GM18511 (cell line): Measurements from ENCODE around the gene B4GALNT4.
A peak's percentile ranks its signal among the peaks of the same experiment; 100 is the strongest.
"Not testable (repeated sequence)": the region's sequence is repeated elsewhere in the genome, so short reads cannot be mapped to it uniquely, and the experiment has no call there.

ENCODE experiments used
- ATAC-seq: cut with Tn5 transposase; IDR thresholded peaks from one replicate; pipeline ENCODE4 v1.9.1; 2021; ENCODE audit warnings: mild to moderate bottlenecking, moderate library complexity; ENCODE audit not compliant: unreplicated experiment

The B4GALNT4 gene

GRCh38 chr11:369336-370018 lies at the start of gene B4GALNT4:
B4GALNT4 (plus strand) TSS chr11:369499; CDS start chr11:369804, 305 bp downstream.
- no peak for ATAC-seq

GRCh38 chr11:319888-320273 lies 49.4 kb upstream of the B4GALNT4 start:
- not testable (repeated sequence) for ATAC-seq

DNA sequence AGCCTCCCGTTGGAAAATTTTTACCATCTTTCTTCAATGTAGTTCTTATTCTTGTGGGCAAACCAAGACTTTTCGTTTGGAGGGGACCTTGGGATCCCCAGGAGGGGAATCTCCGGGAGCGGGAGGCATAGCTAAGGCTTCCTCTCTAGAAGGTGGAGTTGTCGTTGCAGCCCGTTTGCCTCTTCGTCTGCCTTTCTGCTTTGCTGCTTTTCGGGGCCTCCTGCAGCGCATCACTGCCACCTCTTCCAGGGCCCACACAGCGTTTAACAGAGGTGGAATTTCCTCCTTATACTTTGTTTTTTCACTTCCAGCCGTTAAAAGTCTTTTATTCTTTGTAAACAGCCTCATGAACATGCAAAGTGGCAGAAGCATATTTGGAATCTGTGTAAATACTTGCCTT lies 45.1 kb upstream of the B4GALNT4 start:
- no peak for ATAC-seq

DNA sequence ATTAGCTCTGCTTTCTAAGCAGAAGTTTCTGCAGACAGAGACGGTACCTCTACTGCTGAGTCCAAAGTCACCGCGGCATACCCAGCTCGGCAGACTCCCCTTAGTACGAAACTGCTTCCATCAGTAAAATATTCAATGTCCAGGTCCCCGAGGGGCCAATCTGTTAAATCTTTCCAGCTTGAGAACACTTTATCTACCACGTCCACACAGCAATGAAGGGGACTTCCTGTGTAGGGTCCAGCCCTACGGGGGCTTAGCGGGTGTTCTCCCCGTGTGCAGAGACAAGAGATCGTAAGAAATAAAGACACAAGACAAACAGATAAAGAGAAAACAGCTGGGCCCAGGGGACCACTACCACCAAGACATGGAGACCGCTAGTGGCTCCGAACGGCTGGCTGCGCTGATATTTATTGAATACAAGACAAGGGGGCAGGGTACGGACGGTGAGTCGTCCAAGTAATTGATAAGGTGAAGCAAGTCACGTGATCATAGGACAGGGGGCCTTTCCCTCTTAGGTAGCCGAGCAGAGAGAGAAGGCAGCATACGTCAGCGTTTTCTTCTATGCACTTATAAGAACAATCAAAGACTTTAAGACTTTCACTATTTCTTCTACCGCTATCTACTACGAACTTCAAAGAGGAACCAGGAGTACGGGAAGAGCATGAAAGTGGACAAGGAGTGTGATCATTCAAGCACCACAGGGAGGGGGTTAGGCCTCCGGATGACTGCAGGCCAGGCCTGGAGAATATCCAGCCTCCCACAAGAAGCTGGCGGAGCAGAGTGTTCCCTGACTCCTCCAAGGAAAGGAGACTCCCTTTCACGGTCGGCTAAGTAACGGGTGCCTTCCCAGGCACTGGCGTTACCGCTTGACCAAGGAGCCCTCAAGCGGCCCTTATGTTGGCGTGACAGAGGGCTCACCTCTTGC lies 44.4 kb upstream of the B4GALNT4 start:
- not testable (repeated sequence) for ATAC-seq

- no peak for ATAC-seq
These were observed 43.3 kb upstream of the B4GALNT4 start for GRCh38 chr11:325796-326591.

DNA sequence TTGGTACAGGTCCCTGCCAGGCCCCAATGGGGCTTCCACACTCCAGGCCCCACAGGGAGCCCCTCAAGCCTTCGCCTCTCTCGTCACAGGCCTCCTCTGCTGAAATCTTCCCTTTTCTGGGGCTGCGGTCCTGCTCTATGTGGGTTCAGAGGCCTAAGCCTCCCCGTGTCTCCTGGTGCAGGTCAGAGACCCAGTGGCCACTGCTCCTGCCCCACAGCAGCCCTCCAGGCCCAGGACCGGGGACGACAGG lies 42.8 kb upstream of the B4GALNT4 start:
- no peak for ATAC-seq

DNA sequence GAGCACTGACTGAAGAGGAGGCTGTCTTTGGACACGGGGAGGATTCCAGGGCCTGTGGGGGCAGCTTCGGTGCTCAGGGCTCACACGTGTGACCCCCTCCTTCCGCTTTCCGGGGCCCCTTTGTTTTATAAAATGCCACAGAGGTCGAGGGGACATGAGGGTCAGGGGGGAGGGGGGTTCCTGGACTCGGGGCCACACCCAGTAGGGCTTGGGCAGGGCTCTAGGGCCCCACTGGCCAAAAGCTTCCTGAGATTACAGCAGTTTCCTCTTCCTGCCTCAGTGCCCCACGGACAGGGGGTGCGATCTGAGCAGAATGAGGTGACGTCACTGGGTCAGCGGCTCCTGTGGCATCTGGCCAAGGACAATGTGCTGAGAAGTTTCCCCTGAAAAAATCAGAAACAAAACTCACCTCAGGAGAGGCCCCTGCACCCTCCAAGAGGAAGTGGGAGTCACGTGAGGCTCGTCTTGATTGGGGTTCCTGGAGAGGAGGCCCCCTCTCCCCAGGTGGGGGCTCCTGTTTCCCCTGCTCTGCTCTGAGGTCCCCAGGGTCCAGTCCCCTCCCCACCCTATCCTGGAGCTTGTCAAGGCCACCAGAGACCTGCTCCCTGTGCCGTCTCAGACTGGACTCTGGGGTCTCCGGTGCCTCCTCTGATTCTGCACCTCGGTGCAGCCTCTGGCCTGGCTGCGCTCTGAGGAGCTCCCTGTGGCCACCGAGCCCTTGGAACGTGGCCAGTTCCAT lies 42.3 kb upstream of the B4GALNT4 start:
- ATAC-seq, result peak; percentile 80

GRCh38 chr11:327581-327923 lies 41.7 kb upstream of the B4GALNT4 start:
- no peak for ATAC-seq

- no peak for ATAC-seq
These were observed 41.3 kb upstream of the B4GALNT4 start for GRCh38 chr11:328012-328411.

DNA sequence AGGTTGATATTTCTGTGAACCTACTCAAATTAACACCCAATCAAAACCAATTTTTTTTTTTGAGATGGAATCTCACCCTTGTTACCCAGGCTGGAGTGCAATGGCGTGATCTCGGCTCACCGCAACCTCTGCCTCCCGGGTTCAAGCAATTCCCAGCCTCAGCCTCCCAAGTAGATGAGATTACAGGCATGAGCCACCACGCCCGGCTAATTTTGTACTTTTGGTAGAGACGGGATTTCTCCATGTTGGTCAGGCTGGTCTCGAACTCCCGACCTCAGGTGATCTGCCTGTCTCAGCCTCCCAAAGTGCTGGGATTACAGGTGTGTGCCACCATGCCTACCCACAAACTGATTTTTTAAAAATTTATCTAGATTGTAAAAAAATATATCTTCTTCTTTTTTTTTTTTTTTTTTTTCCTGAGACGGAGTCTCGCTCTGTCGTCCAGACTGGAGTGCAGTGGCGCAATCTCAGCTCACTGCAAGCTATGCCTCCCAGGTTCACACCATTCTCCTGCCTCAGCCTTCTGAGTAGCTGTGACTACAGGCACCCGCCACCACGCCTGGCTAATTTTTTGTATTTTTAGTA lies 40.7 kb upstream of the B4GALNT4 start:
- not testable (repeated sequence) for ATAC-seq

- no peak for ATAC-seq
These were observed 39.4 kb upstream of the B4GALNT4 start for GRCh38 chr11:329886-330253.

GRCh38 chr11:330307-330693 lies 39.0 kb upstream of the B4GALNT4 start:
- ATAC-seq, result no peak

DNA sequence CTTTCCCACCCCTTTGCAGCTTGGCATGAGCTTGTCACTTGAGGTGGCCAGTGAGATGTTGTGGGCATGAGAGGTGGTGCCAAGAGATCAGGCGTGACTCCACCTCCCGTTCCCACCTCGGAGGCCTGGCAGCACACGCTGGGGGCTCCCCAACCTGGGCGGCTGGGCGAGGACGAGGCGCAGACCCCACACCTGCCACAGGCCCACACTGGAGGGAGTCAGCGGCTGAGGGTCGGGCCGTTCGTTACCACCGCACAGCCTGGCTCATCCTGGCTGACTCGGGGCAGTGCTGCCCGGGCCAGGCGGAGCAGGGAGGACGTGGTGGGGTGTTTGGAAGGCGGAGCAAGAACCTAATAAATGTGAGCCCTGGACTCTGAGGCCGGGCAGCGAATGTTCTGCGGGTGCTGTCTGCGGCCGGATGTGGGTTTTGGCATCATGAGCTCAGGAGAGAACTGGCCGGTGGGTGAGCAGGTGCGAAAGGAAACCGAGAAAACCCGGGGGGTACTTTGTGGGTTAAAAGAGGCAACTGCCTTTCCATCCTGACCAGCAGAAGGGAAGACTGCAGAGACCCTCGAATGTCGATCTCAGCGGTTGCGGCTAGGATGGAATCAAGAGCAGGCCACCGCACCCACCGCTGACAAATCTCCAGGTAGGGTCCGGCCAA lies 38.5 kb upstream of the B4GALNT4 start:
- no peak for ATAC-seq

- no peak for ATAC-seq
These were observed 37.8 kb upstream of the B4GALNT4 start for GRCh38 chr11:331358-332060.

DNA sequence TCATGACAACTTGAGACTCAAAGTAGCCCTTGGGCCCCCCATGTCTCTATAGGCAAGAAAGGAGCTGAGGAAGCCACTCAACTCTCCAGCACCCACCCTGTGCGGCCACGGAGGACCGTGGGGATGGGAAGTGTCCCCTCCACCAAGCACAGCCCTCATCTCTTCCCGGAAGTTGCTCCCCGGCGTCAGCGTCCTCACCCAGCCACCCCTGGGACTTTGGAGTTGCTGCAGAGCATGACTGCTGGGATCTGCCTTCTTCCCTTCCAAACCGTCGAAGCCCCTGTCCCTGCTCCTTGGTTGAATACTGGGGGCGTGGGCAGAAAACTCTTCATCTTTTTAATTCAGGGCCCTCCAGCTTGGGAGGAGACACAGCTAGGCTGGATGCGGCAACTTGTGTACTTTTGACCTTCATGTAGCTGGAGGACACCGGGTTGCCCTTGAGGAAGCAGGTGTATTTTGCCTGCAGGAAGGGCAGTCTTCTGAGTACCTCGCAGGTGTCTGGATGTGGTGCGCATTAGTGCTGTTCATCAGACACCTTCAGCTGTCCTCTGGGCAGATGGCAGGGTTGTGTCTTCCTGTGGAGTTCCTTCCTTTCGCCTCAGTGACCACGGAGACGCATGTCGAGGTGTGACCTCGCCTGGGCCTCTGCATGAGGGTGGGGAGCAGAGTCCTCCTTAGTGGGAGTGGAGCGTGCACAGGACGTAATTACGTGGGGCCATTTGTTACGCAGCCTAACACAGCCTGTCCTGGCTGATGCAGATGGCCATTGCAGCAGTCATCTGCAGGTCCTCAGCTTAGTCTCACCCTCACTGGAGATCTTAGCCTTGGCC lies 36.4 kb upstream of the B4GALNT4 start:
- ATAC-seq, result no peak

DNA sequence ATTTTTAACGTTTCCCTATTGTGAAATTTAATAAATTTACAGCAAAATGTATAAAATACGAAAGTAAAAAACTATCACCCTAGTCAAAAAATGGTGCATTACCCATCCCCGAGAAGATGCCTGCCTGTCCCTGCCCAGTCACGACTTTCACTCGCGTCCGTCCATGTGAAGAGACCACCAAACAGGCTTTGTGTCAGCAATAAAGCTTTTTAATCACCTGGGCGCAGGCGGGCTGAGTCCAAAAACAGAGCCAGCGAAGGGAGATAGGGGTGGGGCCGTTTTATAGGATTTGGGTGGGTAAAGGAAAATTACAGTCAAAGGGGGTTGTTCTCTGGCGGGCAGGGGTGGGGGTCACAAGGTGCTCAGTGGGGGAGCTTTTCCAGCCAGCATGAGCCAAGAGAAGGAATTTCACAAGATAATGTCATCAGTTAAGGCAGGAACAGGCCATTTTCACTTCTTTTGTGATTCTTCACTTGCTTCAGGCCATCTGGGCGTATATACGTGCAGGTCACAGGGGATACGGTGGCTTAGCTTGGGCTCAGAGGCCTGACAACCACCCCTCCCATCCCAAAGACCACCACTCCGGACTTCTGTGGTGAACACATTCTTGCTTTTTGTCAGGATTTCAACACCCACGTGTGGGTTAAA lies 35.6 kb upstream of the B4GALNT4 start:
- not testable (repeated sequence) for ATAC-seq

GRCh38 chr11:334264-334994 lies 34.9 kb upstream of the B4GALNT4 start:
- no peak for ATAC-seq
